ENCODE data around the gene MAPK8IP3.

Gene MAPK8IP3

DNA sequence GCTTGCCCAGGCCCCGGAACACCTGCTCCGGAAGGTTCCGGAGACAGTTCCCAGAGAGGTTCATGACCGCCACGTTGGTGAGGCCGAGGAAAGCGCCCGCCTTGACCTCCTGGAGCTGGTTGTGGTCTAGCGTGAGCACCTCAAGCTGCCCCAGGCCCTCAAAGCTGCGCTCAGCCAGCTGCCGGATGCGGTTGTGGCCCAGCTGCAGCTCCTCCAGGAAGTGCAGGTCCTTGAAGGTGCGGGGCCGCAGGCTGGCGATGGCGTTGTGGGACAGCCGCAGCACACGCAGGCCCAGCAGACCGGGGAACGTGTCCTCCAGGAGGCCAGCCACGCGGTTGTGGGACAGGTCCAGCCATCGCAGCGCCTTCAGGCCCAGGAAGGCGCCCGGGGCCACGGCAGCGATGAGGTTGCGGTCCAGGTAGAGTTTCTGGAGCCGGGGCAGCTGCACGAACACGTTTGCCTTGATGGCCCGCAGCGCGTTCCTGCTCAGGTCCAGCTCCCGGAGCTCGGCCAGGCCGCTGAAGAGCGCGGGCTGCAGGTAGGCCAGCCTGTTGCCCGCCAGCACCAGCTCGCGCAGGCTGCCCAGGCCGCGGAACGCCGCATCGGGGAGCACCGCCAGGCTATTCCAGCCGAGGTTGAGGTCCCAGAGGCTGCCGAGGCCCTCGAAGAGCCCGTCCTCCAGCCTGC lies 85.4 kb downstream of the MAPK8IP3 start:
- H3K4me3 ChIP-seq (replicated peaks in 1 of 2; ENCODE audit: low read depth in 2 of 2, low read length in 2 of 2) = no peak overlapping the region
- DNase-seq (ENCODE audit: low read depth in 2 of 2) = no peak

DNA sequence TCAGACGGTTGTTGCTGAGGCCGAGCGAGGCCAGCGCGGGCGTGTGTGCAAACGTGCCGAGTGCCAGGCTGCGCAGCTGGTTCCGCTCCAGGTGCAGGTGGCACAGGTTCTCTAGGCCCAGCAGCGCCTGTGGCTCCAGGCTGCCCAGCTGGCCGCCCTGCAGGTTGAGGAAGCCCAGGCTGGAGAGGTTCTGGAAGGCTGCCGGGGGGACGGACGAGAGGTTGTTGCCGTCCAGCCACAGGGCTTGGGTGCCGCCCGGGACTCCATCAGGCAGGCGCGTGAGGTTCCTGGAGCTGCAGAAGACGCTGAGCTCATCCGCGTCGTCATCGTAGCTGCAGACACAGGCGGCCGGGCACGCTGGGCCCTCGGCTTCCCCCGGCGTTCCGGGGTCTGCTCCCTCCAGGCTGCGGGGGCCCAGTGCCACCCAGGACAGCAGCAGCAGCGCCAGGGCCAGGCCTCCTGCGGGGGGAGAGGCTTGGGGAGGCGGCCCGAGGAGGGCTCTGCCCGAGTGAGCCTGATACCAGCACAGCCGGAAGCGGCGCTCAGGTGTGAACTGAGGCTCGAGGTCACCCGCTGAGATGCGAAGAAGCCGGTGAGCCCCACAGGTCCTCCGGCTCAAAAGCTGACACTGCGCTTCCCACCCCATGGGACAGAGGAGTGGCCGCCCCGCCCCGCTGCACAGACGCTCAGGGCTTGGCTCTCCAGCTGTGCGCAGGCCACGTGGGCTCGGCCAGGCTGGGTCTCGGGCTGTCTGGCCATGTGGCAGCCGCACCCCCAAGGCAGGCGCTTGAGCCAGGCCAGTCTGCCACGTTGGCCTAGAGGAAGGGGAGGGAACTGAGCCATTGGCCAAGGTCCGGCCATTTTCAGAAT lies 86.2 kb downstream of the MAPK8IP3 start:
- TF ChIP-seq, protein P1, sequence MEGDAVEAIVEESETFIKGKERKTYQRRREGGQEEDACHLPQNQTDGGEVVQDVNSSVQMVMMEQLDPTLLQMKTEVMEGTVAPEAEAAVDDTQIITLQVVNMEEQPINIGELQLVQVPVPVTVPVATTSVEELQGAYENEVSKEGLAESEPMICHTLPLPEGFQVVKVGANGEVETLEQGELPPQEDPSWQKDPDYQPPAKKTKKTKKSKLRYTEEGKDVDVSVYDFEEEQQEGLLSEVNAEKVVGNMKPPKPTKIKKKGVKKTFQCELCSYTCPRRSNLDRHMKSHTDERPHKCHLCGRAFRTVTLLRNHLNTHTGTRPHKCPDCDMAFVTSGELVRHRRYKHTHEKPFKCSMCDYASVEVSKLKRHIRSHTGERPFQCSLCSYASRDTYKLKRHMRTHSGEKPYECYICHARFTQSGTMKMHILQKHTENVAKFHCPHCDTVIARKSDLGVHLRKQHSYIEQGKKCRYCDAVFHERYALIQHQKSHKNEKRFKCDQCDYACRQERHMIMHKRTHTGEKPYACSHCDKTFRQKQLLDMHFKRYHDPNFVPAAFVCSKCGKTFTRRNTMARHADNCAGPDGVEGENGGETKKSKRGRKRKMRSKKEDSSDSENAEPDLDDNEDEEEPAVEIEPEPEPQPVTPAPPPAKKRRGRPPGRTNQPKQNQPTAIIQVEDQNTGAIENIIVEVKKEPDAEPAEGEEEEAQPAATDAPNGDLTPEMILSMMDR (IDR thresholded peaks at IDR 0.05; ENCODE audit: low read depth, low read length) = no peak
- no peak for DNase-seq (ENCODE audit: low read depth in 2 of 2)

More for the DNA sequence above, 85.4 kb downstream of the MAPK8IP3 start:
- TF ChIP-seq, protein P1 (IDR thresholded peaks at IDR 0.05; ENCODE audit: low read depth, low read length) = no peak

GRCh38 chr16:1792836-1793577 lies 87.0 kb downstream of the MAPK8IP3 start:
- TF ChIP-seq, protein P1 (IDR thresholded peaks at IDR 0.05; ENCODE audit: low read depth, low read length) = no peak
- no peak overlapping the region for H3K4me3 ChIP-seq (replicated peaks in 1 of 2; ENCODE audit: low read depth in 2 of 2, low read length in 2 of 2)
- DNase-seq (ENCODE audit: low read depth in 2 of 2) = no peak

More for the DNA sequence above, 86.2 kb downstream of the MAPK8IP3 start:
- H3K4me3 ChIP-seq (replicated peaks in 1 of 2; ENCODE audit: low read depth in 2 of 2, low read length in 2 of 2) = no peak overlapping the region

GRCh38 chr16:1793578-1794220 lies 87.7 kb downstream of the MAPK8IP3 start, which contains the start of gene IGFALS:
Gene IGFALS, minus strand, starts transcription at chr16:1793705. Its CDS starts 53 bp downstream, at chr16:1793652.
- DNase-seq (ENCODE audit: low read depth in 2 of 2) = no peak
- H3K4me3 ChIP-seq (replicated peaks in 1 of 2; ENCODE audit: low read depth in 2 of 2, low read length in 2 of 2) = no peak within 1 kb of the TSS
- TF ChIP-seq, protein P1 (IDR thresholded peaks at IDR 0.05; ENCODE audit: low read depth, low read length) = no peak

DNA sequence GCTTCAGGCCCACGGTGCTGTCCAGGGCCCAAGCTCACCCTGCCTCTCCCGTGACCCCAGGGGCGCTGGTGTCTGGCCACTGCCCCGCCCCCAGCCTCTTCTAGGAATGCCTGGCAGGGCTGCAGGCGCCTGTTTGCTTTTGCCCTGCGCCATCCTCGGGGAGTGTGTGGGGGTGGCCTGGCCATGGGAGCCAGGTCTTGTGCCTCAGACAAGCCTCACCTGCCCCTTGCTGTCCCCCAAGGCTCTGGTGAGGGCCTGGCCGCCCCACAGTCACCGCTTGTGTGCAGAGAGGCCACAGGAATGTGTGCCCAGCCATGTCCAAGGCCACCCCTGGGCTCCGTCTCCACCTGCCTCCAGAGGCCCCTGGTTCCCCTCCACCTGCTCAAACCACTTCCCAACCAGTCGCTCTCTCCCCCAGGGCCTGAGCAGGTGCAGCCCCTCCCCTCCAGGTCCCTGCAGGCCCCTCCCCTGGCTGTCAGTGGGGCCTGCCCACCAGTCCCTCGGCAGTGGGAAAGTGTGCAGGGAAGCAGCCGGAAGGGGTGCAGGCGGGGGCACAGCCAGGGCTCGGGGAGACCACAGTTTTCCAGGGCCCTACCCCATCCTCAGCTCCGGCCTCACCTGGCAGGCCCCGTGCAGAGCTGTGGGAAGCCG lies 88.4 kb downstream of the MAPK8IP3 start:
- DNase-seq (ENCODE audit: low read depth in 2 of 2) = no peak
- TF ChIP-seq, protein P1 (IDR thresholded peaks at IDR 0.05; ENCODE audit: low read depth, low read length) = no peak
- no peak overlapping the region for H3K4me3 ChIP-seq (replicated peaks in 1 of 2; ENCODE audit: low read depth in 2 of 2, low read length in 2 of 2)
